Measurements from ENCODE around the gene VIT.

VIT gene

GRCh38 chr2:36849265-36849664, 152.8 kb downstream of the VIT start:
- no peak for DNase-seq (ENCODE audit: low read depth)
- no peak for TF ChIP-seq CTCF (conservative IDR thresholded peaks at IDR 0.05; ENCODE audit: low read depth, low read length)
- no peak overlapping the region for H3K4me3 ChIP-seq (ENCODE audit: low read depth, low read length)

DNA sequence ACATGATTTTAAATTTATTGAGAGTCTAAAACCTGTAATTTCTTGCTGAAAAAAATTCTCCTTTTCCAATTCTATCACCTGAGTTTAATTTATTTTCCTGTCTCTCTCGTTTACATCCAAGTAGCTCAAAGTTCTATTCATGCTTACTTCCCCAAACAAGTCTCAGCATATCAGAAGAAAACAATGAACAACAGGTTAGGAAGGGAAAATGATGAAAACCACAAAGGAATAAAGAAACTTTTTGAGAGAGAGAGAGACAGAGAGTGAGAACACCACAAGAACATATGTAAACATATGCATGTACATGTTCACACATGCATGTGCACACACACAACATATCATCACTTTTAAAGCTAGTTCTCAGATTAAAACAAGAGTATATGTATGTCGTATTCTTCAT, 157.7 kb downstream of the VIT start:
- no peak overlapping the region for H3K4me3 ChIP-seq (ENCODE audit: low read depth, low read length)
- TF ChIP-seq CTCF (conservative IDR thresholded peaks at IDR 0.05; ENCODE audit: low read depth, low read length), result no peak
- DNase-seq (ENCODE audit: low read depth), result no peak

- no peak for DNase-seq (ENCODE audit: low read depth)
- no peak overlapping the region for H3K4me3 ChIP-seq (ENCODE audit: low read depth, low read length)
- TF ChIP-seq CTCF (conservative IDR thresholded peaks at IDR 0.05; ENCODE audit: low read depth, low read length), result no peak
Observed at GRCh38 chr2:36855429-36855828, 158.9 kb downstream of the VIT start.

GRCh38 chr2:36857713-36858112, 161.2 kb downstream of the VIT start:
- TF ChIP-seq CTCF (conservative IDR thresholded peaks at IDR 0.05; ENCODE audit: low read depth, low read length), result no peak

GRCh38 chr2:36858551-36859365, 162.3 kb downstream of the VIT start:
- no peak for TF ChIP-seq CTCF (conservative IDR thresholded peaks at IDR 0.05; ENCODE audit: low read depth, low read length)
- H3K4me3 ChIP-seq (ENCODE audit: low read depth, low read length), result no peak overlapping the region
- DNase-seq (ENCODE audit: low read depth), result no peak

More at GRCh38 chr2:36857713-36858112, 161.2 kb downstream of the VIT start:
- no peak overlapping the region for H3K4me3 ChIP-seq (ENCODE audit: low read depth, low read length)
- DNase-seq (ENCODE audit: low read depth), result no peak

GRCh38 chr2:36859366-36859792, 162.9 kb downstream of the VIT start:
- DNase-seq (ENCODE audit: low read depth), result no peak
- H3K4me3 ChIP-seq (ENCODE audit: low read depth, low read length), result no peak overlapping the region
- TF ChIP-seq CTCF (conservative IDR thresholded peaks at IDR 0.05; ENCODE audit: low read depth, low read length), result no peak

DNA sequence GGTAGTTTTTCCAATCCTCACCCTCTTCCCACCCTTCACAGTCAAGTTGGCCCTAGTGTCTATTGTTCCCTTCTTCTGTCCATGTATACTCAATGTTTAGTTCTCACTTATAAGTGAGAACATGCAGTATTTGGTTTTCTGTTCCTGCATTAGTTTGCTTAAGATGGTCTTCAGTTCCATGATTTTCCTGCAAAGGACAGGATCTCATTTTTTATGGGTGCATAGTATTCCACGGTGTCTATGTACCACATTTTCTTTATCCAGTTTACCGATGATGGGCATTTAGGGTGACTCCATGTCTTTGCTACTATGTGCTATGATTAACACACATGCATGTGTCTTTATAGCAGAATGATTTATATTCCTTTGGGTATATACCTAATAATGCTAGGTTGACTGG, 165.4 kb downstream of the VIT start:
- TF ChIP-seq CTCF (conservative IDR thresholded peaks at IDR 0.05; ENCODE audit: low read depth, low read length), result no peak
- DNase-seq (ENCODE audit: low read depth), result no peak
- H3K4me3 ChIP-seq (ENCODE audit: low read depth, low read length), result no peak overlapping the region
